GM18502 (cell line): ENCODE results near the gene SMCHD1.
"Not testable (repeated sequence)": the region's sequence is repeated elsewhere in the genome, so short reads cannot be mapped to it uniquely, and the experiment has no call there.

Experiments
- ATAC-seq: cut with Tn5 transposase; IDR thresholded peaks from one replicate; pipeline ENCODE4 v1.9.1; 2021; ENCODE audit warnings: mild to moderate bottlenecking; ENCODE audit not compliant: unreplicated experiment, poor library complexity

SMCHD1 gene

GRCh38 chr18:2848247-2849246 is 193.0 kb downstream of the SMCHD1 start:
- ATAC-seq = no peak

- ATAC-seq = no peak
Observed at GRCh38 chr18:2850816-2851215, 195.3 kb downstream of the SMCHD1 start.

- no peak for ATAC-seq
Observed at GRCh38 chr18:2851771-2852170, 196.2 kb downstream of the SMCHD1 start.

- not testable (repeated sequence) for ATAC-seq
Observed at GRCh38 chr18:2852460-2852859, 196.9 kb downstream of the SMCHD1 start.

GRCh38 chr18:2853173-2853925 is 197.8 kb downstream of the SMCHD1 start:
- ATAC-seq = no peak

- no peak for ATAC-seq
Observed at GRCh38 chr18:2853926-2854664, 198.6 kb downstream of the SMCHD1 start.
